HL-60 (cell line): ENCODE results near the gene FBXL17.

Source experiments
- CTCF ChIP-seq: IDR thresholded peaks from one replicate; pipeline ENCODE4 v1.5.1; 2011; ENCODE audit warnings: low read length, control low read depth, inconsistent platforms; ENCODE audit not compliant: insufficient read depth
- GABPA ChIP-seq: IDR thresholded peaks from 2 replicates; pipeline ENCODE4 v1.6.1; 2012; ENCODE audit warnings: low read depth
- POLR2AphosphoS5 ChIP-seq: IDR thresholded peaks from 2 replicates; pipeline ENCODE4 v1.6.1; 2012; ENCODE audit warnings: low read depth
- REST ChIP-seq: IDR thresholded peaks from 2 replicates; pipeline ENCODE4 v1.6.1; 2012; ENCODE audit warnings: low read depth; ENCODE audit not compliant: insufficient replicate concordance
- SPI1 ChIP-seq: IDR thresholded peaks from 2 replicates; pipeline ENCODE4 v1.6.1; 2012; ENCODE audit warnings: low read depth, mild to moderate bottlenecking, borderline replicate concordance

GRCh38 chr5:107925200-107925599 is 456.7 kb downstream of the FBXL17 start:
- TF ChIP-seq CTCF (no peak), POLR2AphosphoS5 (no peak), SPI1 (no peak), REST (no peak), GABPA (no peak)
